ENCODE measurements around the gene GJA1. TPM values are rescaled to one million over a fixed set of nuclear protein-coding genes. Genes with fewer than 3 reads are reported as not detected.
A peak's percentile ranks its signal among the peaks of the same experiment; 100 is the strongest.

GJA1 gene
- total and polyA plus RNA-seq, 4 donors: 20.7 to 90.0 (median 65.5) TPM

GRCh38 chr6:121439926-121440325 is 4.5 kb downstream of the GJA1 start:
- no peak for ATAC-seq (ENCODE audit: insufficient read depth, low FRiP score)
- H3K9me3 ChIP-seq (ENCODE audit: control insufficient read depth in 4 of 4, insufficient read depth in 3 of 4, low read length in 3 of 4): no peaks in the 10 kb centered on the region
- TF ChIP-seq, protein P1, sequence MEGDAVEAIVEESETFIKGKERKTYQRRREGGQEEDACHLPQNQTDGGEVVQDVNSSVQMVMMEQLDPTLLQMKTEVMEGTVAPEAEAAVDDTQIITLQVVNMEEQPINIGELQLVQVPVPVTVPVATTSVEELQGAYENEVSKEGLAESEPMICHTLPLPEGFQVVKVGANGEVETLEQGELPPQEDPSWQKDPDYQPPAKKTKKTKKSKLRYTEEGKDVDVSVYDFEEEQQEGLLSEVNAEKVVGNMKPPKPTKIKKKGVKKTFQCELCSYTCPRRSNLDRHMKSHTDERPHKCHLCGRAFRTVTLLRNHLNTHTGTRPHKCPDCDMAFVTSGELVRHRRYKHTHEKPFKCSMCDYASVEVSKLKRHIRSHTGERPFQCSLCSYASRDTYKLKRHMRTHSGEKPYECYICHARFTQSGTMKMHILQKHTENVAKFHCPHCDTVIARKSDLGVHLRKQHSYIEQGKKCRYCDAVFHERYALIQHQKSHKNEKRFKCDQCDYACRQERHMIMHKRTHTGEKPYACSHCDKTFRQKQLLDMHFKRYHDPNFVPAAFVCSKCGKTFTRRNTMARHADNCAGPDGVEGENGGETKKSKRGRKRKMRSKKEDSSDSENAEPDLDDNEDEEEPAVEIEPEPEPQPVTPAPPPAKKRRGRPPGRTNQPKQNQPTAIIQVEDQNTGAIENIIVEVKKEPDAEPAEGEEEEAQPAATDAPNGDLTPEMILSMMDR (IDR thresholded peaks at IDR 0.05; ENCODE audit: control extremely low read depth, extremely low read depth): no peak
- H3K9ac ChIP-seq (ENCODE audit: insufficient read depth in 1 of 2, low read length in 2 of 2): no peak overlapping the region
- no peaks in the 10 kb centered on the region for H3K36me3 ChIP-seq (ENCODE audit: control insufficient read depth in 4 of 4, insufficient read depth in 4 of 4, low read length in 4 of 4)
- 59 to 60% methylated on average over 4 of the region's 4 CpGs for WGBS, 2 donors
- no peak overlapping the region for H3K4me3 ChIP-seq
- H3K27me3 ChIP-seq (ENCODE audit: control insufficient read depth in 3 of 3, insufficient read depth in 3 of 3, low read length in 2 of 3): no peaks in the 10 kb centered on the region
- peaks cover 0 to 24% (median 4%) of the 10 kb centered on the region in 5 donors for H3K4me1 ChIP-seq (ENCODE audit: control insufficient read depth in 5 of 5, insufficient read depth in 5 of 5, low read length in 5 of 5)
- peak in 2 of 3 donors; percentile 26 to 41 for DNase-seq
- H3K27ac ChIP-seq (ENCODE audit: low read depth in 1 of 2, low read length in 1 of 2): peak overlapping the region in 1 of 2 donors; percentile 85

DNA sequence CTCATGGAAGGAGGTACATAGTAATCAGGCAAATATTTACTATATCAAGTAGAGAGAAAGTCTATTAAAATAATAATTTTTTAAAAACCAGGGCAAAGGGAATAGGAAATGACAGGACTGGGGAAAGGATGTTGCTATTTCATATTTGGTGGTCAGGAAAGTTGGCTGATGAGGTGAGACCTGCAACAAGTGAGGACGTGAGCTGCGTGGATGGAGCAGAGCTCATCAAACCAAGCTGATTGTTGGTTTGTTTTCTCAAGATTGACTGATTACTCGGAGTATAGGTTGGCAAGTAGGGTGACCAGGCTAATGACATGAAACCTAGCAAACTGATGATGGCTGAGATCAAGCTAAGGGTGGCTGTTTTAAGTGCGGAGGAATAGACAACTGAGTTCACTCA is 6.0 kb downstream of the GJA1 start:
- TF ChIP-seq, protein P1 (IDR thresholded peaks at IDR 0.05; ENCODE audit: control extremely low read depth, extremely low read depth): no peak
- no peak for DNase-seq
- H3K9ac ChIP-seq (ENCODE audit: insufficient read depth in 1 of 2, low read length in 2 of 2): no peak overlapping the region
- H3K4me1 ChIP-seq (ENCODE audit: control insufficient read depth in 5 of 5, insufficient read depth in 5 of 5, low read length in 5 of 5): peaks cover 0 to 22% (median 4%) of the 10 kb centered on the region in 5 donors
- H3K4me3 ChIP-seq: no peak overlapping the region
- ATAC-seq (ENCODE audit: insufficient read depth, low FRiP score): no peak
- H3K9me3 ChIP-seq (ENCODE audit: control insufficient read depth in 4 of 4, insufficient read depth in 3 of 4, low read length in 3 of 4): no peaks in the 10 kb centered on the region
- H3K27me3 ChIP-seq (ENCODE audit: control insufficient read depth in 3 of 3, insufficient read depth in 3 of 3, low read length in 2 of 3): no peaks in the 10 kb centered on the region
- H3K36me3 ChIP-seq (ENCODE audit: control insufficient read depth in 4 of 4, insufficient read depth in 4 of 4, low read length in 4 of 4): peaks cover 0 to 2% (median 0%) of the 10 kb centered on the region in 4 donors
- peak overlapping the region in 1 of 2 donors; percentile 83 for H3K27ac ChIP-seq (ENCODE audit: low read depth in 1 of 2, low read length in 1 of 2)
- 76 to 78% methylated on average over 4 of the region's 4 CpGs for WGBS, 2 donors

GRCh38 chr6:121442576-121442975 is 7.1 kb downstream of the GJA1 start:
- H3K27ac ChIP-seq (ENCODE audit: low read depth in 1 of 2, low read length in 1 of 2): peak overlapping the region in 1 of 2 donors; percentile 83
- H3K4me1 ChIP-seq (ENCODE audit: control insufficient read depth in 5 of 5, insufficient read depth in 5 of 5, low read length in 5 of 5): peaks cover 0 to 22% (median 4%) of the 10 kb centered on the region in 5 donors
- H3K27me3 ChIP-seq (ENCODE audit: control insufficient read depth in 3 of 3, insufficient read depth in 3 of 3, low read length in 2 of 3): no peaks in the 10 kb centered on the region
- H3K36me3 ChIP-seq (ENCODE audit: control insufficient read depth in 4 of 4, insufficient read depth in 4 of 4, low read length in 4 of 4): peaks cover 0 to 13% (median 6%) of the 10 kb centered on the region in 4 donors
- H3K9me3 ChIP-seq (ENCODE audit: control insufficient read depth in 4 of 4, insufficient read depth in 3 of 4, low read length in 3 of 4): no peaks in the 10 kb centered on the region
- WGBS, 2 donors: 50 to 91% methylated on average over 2 of the region's 2 CpGs
- TF ChIP-seq, protein P1 (IDR thresholded peaks at IDR 0.05; ENCODE audit: control extremely low read depth, extremely low read depth): no peak
- H3K4me3 ChIP-seq: no peak overlapping the region
- DNase-seq (peak; percentile 44 to 58 (median 55)), ATAC-seq (ENCODE audit: insufficient read depth, low FRiP score) (no peak)
- no peak overlapping the region for H3K9ac ChIP-seq (ENCODE audit: insufficient read depth in 1 of 2, low read length in 2 of 2)

All from lung (tissue), 12 donors.